ENCODE results near the gene MAP3K4.

DNA sequence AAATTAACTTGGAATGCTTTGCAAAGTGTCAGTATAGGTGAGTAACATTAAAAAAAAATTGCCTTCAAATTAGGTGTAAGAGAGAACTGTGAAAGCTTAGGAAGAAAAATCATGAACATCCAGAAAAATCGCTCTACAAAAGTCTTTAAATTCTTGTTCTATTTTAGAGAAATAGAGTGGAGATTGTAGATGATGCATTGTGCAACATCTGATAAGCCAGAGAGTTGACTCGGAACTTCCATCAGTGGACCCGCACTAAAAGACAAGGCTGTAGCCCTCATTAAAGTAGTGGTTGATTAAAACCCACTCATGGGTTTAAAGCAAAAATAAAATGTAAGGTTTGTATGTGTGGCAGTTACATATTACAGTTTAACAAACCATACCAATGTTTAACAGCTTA lies 35.8 kb downstream of the MAP3K4 start:
- TF ChIP-seq, protein P1, sequence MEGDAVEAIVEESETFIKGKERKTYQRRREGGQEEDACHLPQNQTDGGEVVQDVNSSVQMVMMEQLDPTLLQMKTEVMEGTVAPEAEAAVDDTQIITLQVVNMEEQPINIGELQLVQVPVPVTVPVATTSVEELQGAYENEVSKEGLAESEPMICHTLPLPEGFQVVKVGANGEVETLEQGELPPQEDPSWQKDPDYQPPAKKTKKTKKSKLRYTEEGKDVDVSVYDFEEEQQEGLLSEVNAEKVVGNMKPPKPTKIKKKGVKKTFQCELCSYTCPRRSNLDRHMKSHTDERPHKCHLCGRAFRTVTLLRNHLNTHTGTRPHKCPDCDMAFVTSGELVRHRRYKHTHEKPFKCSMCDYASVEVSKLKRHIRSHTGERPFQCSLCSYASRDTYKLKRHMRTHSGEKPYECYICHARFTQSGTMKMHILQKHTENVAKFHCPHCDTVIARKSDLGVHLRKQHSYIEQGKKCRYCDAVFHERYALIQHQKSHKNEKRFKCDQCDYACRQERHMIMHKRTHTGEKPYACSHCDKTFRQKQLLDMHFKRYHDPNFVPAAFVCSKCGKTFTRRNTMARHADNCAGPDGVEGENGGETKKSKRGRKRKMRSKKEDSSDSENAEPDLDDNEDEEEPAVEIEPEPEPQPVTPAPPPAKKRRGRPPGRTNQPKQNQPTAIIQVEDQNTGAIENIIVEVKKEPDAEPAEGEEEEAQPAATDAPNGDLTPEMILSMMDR (IDR thresholded peaks at IDR 0.05; ENCODE audit: borderline replicate concordance, extremely low read depth, low read length, poor library complexity, severe bottlenecking): no peak
- no peak for TF ChIP-seq EZH2 (IDR thresholded peaks at IDR 0.05; ENCODE audit: borderline replicate concordance, low read depth, low read length, severe bottlenecking)

Measured in DND-41 (cell line).